ENCODE measurements around the gene FBLN5. TPM values are rescaled to one million over a fixed set of nuclear protein-coding genes. Genes with fewer than 3 reads are reported as not detected.

The FBLN5 gene
- total and polyA plus RNA-seq, 4 experiments from 2014 or later = 7.9 to 23.7 (median 15.8) TPM

DNA sequence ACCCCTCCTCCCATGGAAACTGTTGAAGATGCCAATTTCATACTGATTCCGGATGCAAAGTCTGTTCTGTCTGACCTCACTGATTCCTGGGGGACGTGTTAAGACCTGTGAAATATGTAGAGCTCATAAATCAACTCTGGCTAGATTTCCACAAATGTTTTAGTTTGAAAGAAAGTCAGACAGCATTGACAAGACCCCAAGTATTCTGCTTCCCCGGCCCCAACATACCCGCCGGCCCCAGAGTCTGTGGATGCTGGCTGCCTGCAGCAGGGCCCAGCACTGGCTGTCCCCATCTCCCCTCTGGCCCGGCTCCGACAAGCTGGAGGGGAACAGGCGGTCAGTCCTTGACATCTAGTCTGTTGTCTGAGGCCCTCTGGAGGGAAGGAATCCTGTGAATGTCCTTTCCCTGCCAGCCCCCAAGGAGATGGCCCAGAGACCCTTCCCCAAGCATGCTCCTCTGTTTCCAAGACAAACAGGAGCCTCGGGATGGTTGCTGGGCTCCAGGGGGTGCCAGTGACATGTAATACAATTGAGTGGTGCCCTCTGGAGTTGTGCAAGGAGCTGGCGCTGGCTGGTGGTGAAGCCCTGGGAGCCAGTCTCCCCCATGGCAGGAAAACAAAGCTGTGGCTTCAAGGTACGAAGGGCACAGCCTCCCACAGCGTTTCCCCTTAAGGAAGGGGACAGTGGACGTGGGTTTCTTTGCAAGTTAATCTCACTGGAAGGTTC, 22.3 kb downstream of the FBLN5 start:
- Mint-ChIP-seq H3K27me3 (no peaks in the 10 kb centered on the region), H3K4me1 (no peaks in the 10 kb centered on the region), H3K36me3 (no peaks in the 10 kb centered on the region), H3K4me3 (no peak overlapping the region), H3K27ac (no peak overlapping the region), H3K9me3 (no peaks in the 10 kb centered on the region)
- Histone ChIP-seq H3K36me3 (ENCODE audit: insufficient read depth, low read length) (no peaks in the 10 kb centered on the region), H3K4me1 (ENCODE audit: insufficient read depth, low read length) (no peaks in the 10 kb centered on the region), H3K27ac (ENCODE audit: low read depth, low read length) (no peak overlapping the region), H3K9me3 (ENCODE audit: control insufficient read depth in 1 of 2, low read length in 2 of 2) (no peaks in the 10 kb centered on the region), H3K27me3 (ENCODE audit: insufficient read depth, low read length) (no peaks in the 10 kb centered on the region), H3K4me3 (ENCODE audit: low read length in 2 of 2) (no peak overlapping the region)
- CTCF ChIA-PET (ENCODE audit: partially characterized antibody) = interaction anchor here (0.8 to 0.9 kb wide), 2 partner anchors 14 to 61 kb away, joined by 3 to 8 read pairs; no protein-coding TSS in a partner anchor
- POLR2A ChIA-PET (ENCODE audit: partially characterized antibody) = no interaction called here
- intact Hi-C loops (cut with micrococcal nuclease) = no loop called here
- DNase-seq = no peak

DNA sequence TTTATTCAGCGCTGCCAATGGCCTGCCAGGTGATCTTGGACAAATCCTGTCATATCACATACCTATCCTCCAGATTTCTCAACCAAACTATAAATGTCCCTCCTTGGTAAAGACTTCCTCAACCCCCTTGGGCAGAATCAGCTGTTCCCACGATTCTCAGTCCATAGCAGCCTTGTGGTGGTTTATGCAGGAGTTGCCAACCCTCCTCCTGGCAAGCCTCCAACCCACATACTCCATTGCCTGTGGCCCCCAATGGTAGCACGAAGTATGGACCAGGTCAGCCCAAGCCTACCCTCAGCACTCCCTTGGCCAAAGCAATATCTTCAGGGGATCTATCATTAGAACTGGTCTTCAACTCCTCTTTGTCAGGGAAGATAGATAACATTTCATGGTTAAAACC, 27.0 kb downstream of the FBLN5 start:
- H3K27me3 Mint-ChIP-seq = peaks cover 0 to 2% of the 10 kb centered on the region in 2 donors
- no peaks in the 10 kb centered on the region for H3K4me1 Mint-ChIP-seq
- no peaks in the 10 kb centered on the region for H3K9me3 Mint-ChIP-seq
- no peak overlapping the region for H3K27ac ChIP-seq (ENCODE audit: low read depth, low read length)
- no peaks in the 10 kb centered on the region for H3K9me3 ChIP-seq (ENCODE audit: control insufficient read depth in 1 of 2, low read length in 2 of 2)
- DNase-seq = no peak
- H3K4me3 ChIP-seq (ENCODE audit: low read length in 2 of 2) = no peak overlapping the region
- CTCF ChIA-PET (ENCODE audit: partially characterized antibody) = no interaction called here
- no peak overlapping the region for H3K4me3 Mint-ChIP-seq
- POLR2A ChIA-PET (ENCODE audit: partially characterized antibody) = no interaction called here
- no peaks in the 10 kb centered on the region for H3K36me3 Mint-ChIP-seq
- H3K27me3 ChIP-seq (ENCODE audit: insufficient read depth, low read length) = no peaks in the 10 kb centered on the region
- no peaks in the 10 kb centered on the region for H3K36me3 ChIP-seq (ENCODE audit: insufficient read depth, low read length)
- no peak overlapping the region for H3K27ac Mint-ChIP-seq
- H3K4me1 ChIP-seq (ENCODE audit: insufficient read depth, low read length) = no peaks in the 10 kb centered on the region
- intact Hi-C loops (cut with micrococcal nuclease) = no loop called here

GRCh38 chr14:91919814-91920213, 27.7 kb downstream of the FBLN5 start:
- H3K9me3 ChIP-seq (ENCODE audit: control insufficient read depth in 1 of 2, low read length in 2 of 2) = no peaks in the 10 kb centered on the region
- Mint-ChIP-seq H3K4me3 (no peak overlapping the region), H3K36me3 (no peaks in the 10 kb centered on the region), H3K4me1 (no peaks in the 10 kb centered on the region), H3K27ac (no peak overlapping the region), H3K27me3 (peaks cover 0 to 2% of the 10 kb centered on the region in 2 donors), H3K9me3 (no peaks in the 10 kb centered on the region)
- H3K27me3 ChIP-seq (ENCODE audit: insufficient read depth, low read length) = no peaks in the 10 kb centered on the region
- DNase-seq = no peak
- intact Hi-C loops (cut with micrococcal nuclease) = no loop called here
- no peak overlapping the region for H3K27ac ChIP-seq (ENCODE audit: low read depth, low read length)
- ChIA-PET CTCF (ENCODE audit: partially characterized antibody) (no interaction called here), POLR2A (ENCODE audit: partially characterized antibody) (no interaction called here)
- H3K4me3 ChIP-seq (ENCODE audit: low read length in 2 of 2) = no peak overlapping the region
- H3K4me1 ChIP-seq (ENCODE audit: insufficient read depth, low read length) = no peaks in the 10 kb centered on the region
- H3K36me3 ChIP-seq (ENCODE audit: insufficient read depth, low read length) = no peaks in the 10 kb centered on the region

DNA sequence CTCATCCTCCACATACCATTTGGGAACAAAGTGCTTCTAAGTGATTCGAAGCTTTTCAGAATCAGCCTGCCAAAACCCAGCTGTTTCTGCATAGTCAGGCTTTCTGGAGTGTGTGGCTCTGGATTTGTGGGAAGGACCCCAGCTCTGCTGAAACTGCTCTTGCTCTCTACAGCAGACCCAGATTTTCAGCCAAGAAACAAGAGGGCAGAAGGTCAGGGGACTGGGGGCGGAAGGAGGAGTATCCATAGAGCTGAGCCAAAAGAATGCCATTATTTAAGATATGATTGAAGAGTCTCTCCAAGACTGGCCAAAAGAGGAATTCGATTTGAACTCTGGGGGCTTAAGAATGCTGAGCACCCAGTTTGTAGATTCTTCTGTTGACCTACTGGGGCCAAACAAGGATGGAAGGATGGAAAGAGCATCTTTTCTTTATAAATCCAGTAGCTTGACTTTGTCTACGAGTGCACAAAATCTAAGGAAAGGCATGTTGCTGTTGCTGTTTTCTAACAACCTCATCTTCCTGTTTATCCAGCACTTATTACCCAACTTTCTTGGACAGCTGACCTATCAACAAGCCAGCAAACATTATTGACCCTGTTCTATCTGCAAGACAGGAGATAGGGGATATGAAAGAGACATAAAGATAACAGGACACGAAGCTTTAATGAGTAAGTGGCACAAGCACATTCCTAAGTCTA, 29.2 kb downstream of the FBLN5 start:
- no peaks in the 10 kb centered on the region for H3K36me3 ChIP-seq (ENCODE audit: insufficient read depth, low read length)
- H3K27me3 Mint-ChIP-seq = peaks cover 0 to 2% of the 10 kb centered on the region in 2 donors
- no peaks in the 10 kb centered on the region for H3K4me1 ChIP-seq (ENCODE audit: insufficient read depth, low read length)
- H3K4me3 ChIP-seq (ENCODE audit: low read length in 2 of 2) = no peak overlapping the region
- no peak for DNase-seq
- CTCF ChIA-PET (ENCODE audit: partially characterized antibody) = interaction anchor here (0.6 to 2.5 kb wide), 3 partner anchors 55 to 268 kb away, joined by 3 to 6 read pairs (median 3); no protein-coding TSS in a partner anchor
- POLR2A ChIA-PET (ENCODE audit: partially characterized antibody) = no interaction called here
- H3K4me1 Mint-ChIP-seq = no peaks in the 10 kb centered on the region
- no peaks in the 10 kb centered on the region for H3K27me3 ChIP-seq (ENCODE audit: insufficient read depth, low read length)
- intact Hi-C loops (cut with micrococcal nuclease) = no loop called here
- H3K4me3 Mint-ChIP-seq = no peak overlapping the region
- no peak overlapping the region for H3K27ac Mint-ChIP-seq
- H3K36me3 Mint-ChIP-seq = no peaks in the 10 kb centered on the region
- no peaks in the 10 kb centered on the region for H3K9me3 ChIP-seq (ENCODE audit: control insufficient read depth in 1 of 2, low read length in 2 of 2)
- no peaks in the 10 kb centered on the region for H3K9me3 Mint-ChIP-seq
- no peak overlapping the region for H3K27ac ChIP-seq (ENCODE audit: low read depth, low read length)

GRCh38 chr14:91912035-91912434, 35.5 kb downstream of the FBLN5 start:
- Histone ChIP-seq H3K4me1 (ENCODE audit: insufficient read depth, low read length) (peaks cover 8% of the 10 kb centered on the region), H3K27me3 (ENCODE audit: insufficient read depth, low read length) (no peaks in the 10 kb centered on the region), H3K4me3 (ENCODE audit: low read length in 2 of 2) (no peak overlapping the region), H3K36me3 (ENCODE audit: insufficient read depth, low read length) (no peaks in the 10 kb centered on the region), H3K9me3 (ENCODE audit: control insufficient read depth in 1 of 2, low read length in 2 of 2) (no peaks in the 10 kb centered on the region), H3K27ac (ENCODE audit: low read depth, low read length) (no peak overlapping the region)
- H3K27ac Mint-ChIP-seq = peak overlapping the region in 2 of 7 donors; percentile 70 to 82
- no peak for DNase-seq
- no peaks in the 10 kb centered on the region for H3K9me3 Mint-ChIP-seq
- H3K4me3 Mint-ChIP-seq = no peak overlapping the region
- ChIA-PET POLR2A (ENCODE audit: partially characterized antibody) (interaction anchor here (0.8 to 3.9 kb wide), 14 partner anchors 39 to 111 kb away, joined by 3 to 45 read pairs (median 6); partner anchors contain the start of gene TC2N), CTCF (ENCODE audit: partially characterized antibody) (interaction anchor here (0.9 to 4.5 kb wide), 35 partner anchors 16 to 589 kb away, joined by 3 to 54 read pairs (median 9); partner anchors contain the start of gene TC2N)
- H3K27me3 Mint-ChIP-seq = peaks cover 1 to 3% of the 10 kb centered on the region in 2 donors
- intact Hi-C loops (cut with micrococcal nuclease) = loop anchor here (5.0 kb wide), 2 partner anchors 125 to 260 kb away; no protein-coding TSS in a partner anchor
- H3K4me1 Mint-ChIP-seq = peaks cover 11 to 13% (median 11%) of the 10 kb centered on the region in 4 donors
- no peaks in the 10 kb centered on the region for H3K36me3 Mint-ChIP-seq

GRCh38 chr14:91911474-91912032, 35.9 kb downstream of the FBLN5 start:
- peak overlapping the region in 2 of 8 donors; percentile 20 to 29 for H3K4me3 Mint-ChIP-seq
- Histone ChIP-seq H3K4me1 (ENCODE audit: insufficient read depth, low read length) (peaks cover 8% of the 10 kb centered on the region), H3K27ac (ENCODE audit: low read depth, low read length) (no peak overlapping the region), H3K27me3 (ENCODE audit: insufficient read depth, low read length) (no peaks in the 10 kb centered on the region), H3K9me3 (ENCODE audit: control insufficient read depth in 1 of 2, low read length in 2 of 2) (no peaks in the 10 kb centered on the region), H3K36me3 (ENCODE audit: insufficient read depth, low read length) (no peaks in the 10 kb centered on the region), H3K4me3 (ENCODE audit: low read length in 2 of 2) (no peak overlapping the region)
- intact Hi-C loops (cut with micrococcal nuclease) = loop anchor here (2.0 to 5.0 kb wide), 4 partner anchors 45 to 427 kb away; partner anchors contain the start of gene TC2N
- H3K36me3 Mint-ChIP-seq = no peaks in the 10 kb centered on the region
- no peaks in the 10 kb centered on the region for H3K9me3 Mint-ChIP-seq
- POLR2A ChIA-PET (ENCODE audit: partially characterized antibody) = interaction anchor here (0.6 to 3.9 kb wide), 21 partner anchors 9 to 1519 kb away, joined by 3 to 45 read pairs (median 4); partner anchors contain the start of gene TC2N
- H3K27me3 Mint-ChIP-seq = peaks cover 1 to 5% of the 10 kb centered on the region in 2 donors
- H3K27ac Mint-ChIP-seq = peak overlapping the region in 4 of 7 donors; percentile 70 to 82 (median 82)
- peaks cover 11 to 13% (median 11%) of the 10 kb centered on the region in 4 donors for H3K4me1 Mint-ChIP-seq
- CTCF ChIA-PET (ENCODE audit: partially characterized antibody) = interaction anchor here (0.6 to 4.5 kb wide), 70 partner anchors 10 to 1088 kb away, joined by 3 to 54 read pairs (median 4); partner anchors contain the start of genes CATSPERB and TC2N
- peak in 4 of 5 donors; percentile 60 to 71 (median 64) for DNase-seq
